CD14-positive monocyte (primary cell): ENCODE data around the gene GPRASP3. TPM values are rescaled to one million over a fixed set of nuclear protein-coding genes. Genes with fewer than 3 reads are reported as not detected.

Experiments used
- DNase-seq, 3 donors: peaks; one replicate each; pipeline ENCODE4 v3.0.0-alpha.2; 2011 to 2022
- H2AFZ ChIP-seq: 2 replicates; pipeline ENCODE4 v1.6.0; 2012; ENCODE audit warnings: mild to moderate bottlenecking, low read depth, low read length, inconsistent platforms; ENCODE audit not compliant: insufficient read depth, poor library complexity, severe bottlenecking
- H3K27ac ChIP-seq, 2 donors: 1 replicate in 1 of 2; 2 replicates in 1 of 2; pipeline ENCODE4 v1.5.1; 2012 to 2013; ENCODE audit warnings: low read length in 2 of 2, control low read depth in 1 of 2, inconsistent platforms in 1 of 2, low read depth in 1 of 2, mild to moderate bottlenecking in 1 of 2
- H3K27me3 ChIP-seq, 2 donors: one replicate each; pipeline versions ENCODE4 v1.6.0 to v1.6.1; 2011 to 2013; ENCODE audit warnings: low read length in 2 of 2; ENCODE audit not compliant: control insufficient read depth in 2 of 2, insufficient read depth in 2 of 2
- H3K36me3 ChIP-seq, 2 donors: replicated peaks in 1 of 2; 1 replicate in 1 of 2; 2 replicates in 1 of 2; pipeline versions ENCODE4 v1.5.1 to v1.6.1; 2012 to 2013; ENCODE audit warnings: low read length in 2 of 2, control low read depth in 1 of 2, inconsistent platforms in 1 of 2, mild to moderate bottlenecking in 1 of 2; ENCODE audit not compliant: insufficient read depth in 2 of 2, control insufficient read depth in 1 of 2
- H3K4me1 ChIP-seq, 2 donors: 1 replicate in 1 of 2; 2 replicates in 1 of 2; pipeline versions ENCODE4 v1.5.1 to v1.6.1; 2012 to 2013; ENCODE audit warnings: low read length in 2 of 2, control low read depth in 1 of 2, inconsistent platforms in 1 of 2, mild to moderate bottlenecking in 1 of 2, moderate library complexity in 1 of 2; ENCODE audit not compliant: insufficient read depth in 2 of 2, control insufficient read depth in 1 of 2
- H3K4me2 ChIP-seq: replicated peaks from 2 replicates; pipeline ENCODE3; 2012; ENCODE audit warnings: low read length, moderate library complexity, mild to moderate bottlenecking; ENCODE audit not compliant: poor library complexity, severe bottlenecking; ENCODE audit errors: extremely low read depth
- H3K4me3 ChIP-seq, 3 experiments: fragments of 200-600 bp in 1 of 3; sonication (generic) in 1 of 3; replicated peaks in 1 of 3; 1 replicate in 2 of 3; 2 replicates in 1 of 3; pipeline ENCODE4 v1.5.1; 2011 to 2013; ENCODE audit warnings: low read length in 3 of 3, mild to moderate bottlenecking in 3 of 3, control low read depth in 2 of 3, low read depth in 2 of 3, inconsistent platforms in 1 of 3, moderate library complexity in 1 of 3
- H3K79me2 ChIP-seq: 2 replicates; pipeline ENCODE4 v1.6.0; 2012; ENCODE audit warnings: mild to moderate bottlenecking, control low read depth, inconsistent platforms, low read length, moderate library complexity; ENCODE audit not compliant: insufficient read depth
- H3K9ac ChIP-seq: 2 replicates; pipeline ENCODE4 v1.6.0; 2017; ENCODE audit warnings: low read length, mild to moderate bottlenecking; ENCODE audit not compliant: insufficient read depth, poor library complexity, severe bottlenecking
- H3K9me3 ChIP-seq, 2 donors: replicated peaks in 1 of 2; 1 replicate in 1 of 2; 2 replicates in 1 of 2; pipeline versions ENCODE4 v1.5.1 to v1.6.1; 2012 to 2013; ENCODE audit warnings: low read length in 2 of 2, control low read depth in 1 of 2; ENCODE audit not compliant: control insufficient read depth in 1 of 2, insufficient read depth in 1 of 2
- H4K20me1 ChIP-seq: 2 replicates; pipeline ENCODE4 v1.6.0; 2012; ENCODE audit warnings: mild to moderate bottlenecking, low read length, control low read depth, moderate library complexity; ENCODE audit not compliant: insufficient read depth
- H3K27ac Mint-ChIP-seq, 7 donors: one replicate each; pipeline ENCODE4 v1.8.0; 2020; ENCODE audit warnings: mild to moderate bottlenecking in 7 of 7, mixed read lengths in 7 of 7, moderate library complexity in 6 of 7, inconsistent platforms in 2 of 7
- H3K27me3 Mint-ChIP-seq, 3 donors: one replicate each; pipeline ENCODE4 v1.8.0; 2021 to 2022; ENCODE audit warnings: low read depth in 3 of 3, mild to moderate bottlenecking in 3 of 3, mixed read lengths in 3 of 3, moderate library complexity in 3 of 3, inconsistent platforms in 1 of 3
- H3K36me3 Mint-ChIP-seq, 2 donors: one replicate each; pipeline ENCODE4 v1.8.0; 2020; ENCODE audit warnings: mixed read lengths in 2 of 2, inconsistent platforms in 1 of 2, mild to moderate bottlenecking in 1 of 2
- H3K4me1 Mint-ChIP-seq: one replicate; pipeline ENCODE4 v1.8.0; 2020; ENCODE audit warnings: mild to moderate bottlenecking, mixed read lengths
- H3K4me3 Mint-ChIP-seq, 2 donors: one replicate each; pipeline ENCODE4 v1.8.0; 2020; ENCODE audit warnings: mild to moderate bottlenecking in 2 of 2, mixed read lengths in 2 of 2, moderate library complexity in 1 of 2
- H3K9me3 Mint-ChIP-seq, 7 donors: one replicate each; pipeline ENCODE4 v1.8.0; 2020 to 2022; ENCODE audit warnings: mixed read lengths in 7 of 7, mild to moderate bottlenecking in 6 of 7, moderate library complexity in 6 of 7, inconsistent platforms in 2 of 7
- WGBS: methylation state at CpG from one replicate; pipeline ENCODE4 v1.1.5; 2013; ENCODE audit warnings: missing lambda C conversion rate; ENCODE audit not compliant: insufficient coverage; 5-methylcytosine and 5-hydroxymethylcytosine counted together
- intact Hi-C, 2 donors: fragments of 100-400 bp; cut with micrococcal nuclease; formaldehyde crosslinking; loops; one replicate each; pipeline versions ENCODE4 v1.15.0 to v1.15.1; 2023
- polyA plus RNA-seq, 3 donors: library from polyadenylated mRNA; depleted of rRNA in 1 of 3; unstranded in 2 of 3; stranded (reverse) in 1 of 3; fragments of 300-500 nt in 2 of 3; fragments of >200 nt in 1 of 3; fragmentation: Illumina TruSeq in 2 of 3; gene quantifications; 1 replicate in 2 of 3; 2 replicates in 1 of 3; pipeline ENCODE4 v1.2.3, GENCODE V29; 2012 to 2021
- TF ChIP-seq, protein P1 (sequence below): fragments of 200-600 bp; IDR thresholded peaks from one replicate; pipeline ENCODE4 v1.8.0; 2022; ENCODE audit warnings: antibody characterized with exemption, mild to moderate bottlenecking

Gene GPRASP3
- polyA plus RNA-seq, 3 donors, result 0.03 to 0.08 (median 0.04) TPM

DNA sequence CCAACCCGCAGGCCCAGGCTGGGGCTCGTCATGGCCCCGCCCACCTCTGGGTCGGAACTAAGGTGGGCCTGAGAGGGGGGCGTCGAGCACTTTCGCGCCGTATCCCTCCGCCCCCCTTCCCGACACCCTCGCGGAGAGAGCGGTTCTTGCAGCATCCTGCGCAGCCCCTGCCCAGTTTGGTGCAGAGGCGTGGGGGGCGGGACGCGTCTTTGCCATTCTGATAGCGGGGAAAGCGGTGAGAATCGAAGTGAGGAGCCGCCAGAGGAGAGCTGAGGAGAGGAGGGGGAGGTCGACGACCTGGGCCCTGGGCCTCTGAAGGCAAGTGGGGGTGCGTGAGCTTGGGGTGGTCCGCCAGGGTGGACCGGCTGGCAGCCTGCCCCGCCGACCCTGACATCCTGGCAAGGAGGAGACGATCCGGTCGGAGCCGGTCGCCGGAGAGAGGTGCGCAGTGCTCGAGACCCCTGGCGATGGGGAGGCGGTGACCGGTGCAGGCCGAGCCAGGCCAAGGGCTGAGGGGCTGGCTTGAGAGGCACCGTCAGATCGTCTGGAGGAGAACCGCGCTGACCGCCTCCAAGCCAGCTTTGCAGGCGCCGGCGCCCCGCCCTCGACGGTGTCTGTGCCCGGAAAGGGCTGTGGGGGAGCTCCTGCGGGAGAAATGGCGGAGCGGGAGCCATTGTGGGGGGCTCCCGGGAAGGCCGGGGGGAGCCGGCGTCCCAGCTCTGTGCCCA lies 25.5 kb downstream of the GPRASP3 start:
- Mint-ChIP-seq H3K27me3 (peaks cover 9 to 26% (median 20%) of the 10 kb centered on the region in 3 donors), H3K36me3 (no peaks in the 10 kb centered on the region), H3K4me3 (peak overlapping the region; percentile 76 to 86), H3K9me3 (peaks cover 0 to 4% (median 0%) of the 10 kb centered on the region in 7 donors), H3K27ac (no peak overlapping the region), H3K4me1 (peaks cover 3% of the 10 kb centered on the region)
- no peak for DNase-seq
- Histone ChIP-seq H3K4me1 (peaks cover 7 to 10% of the 10 kb centered on the region in 2 donors), H3K4me2 (peak overlapping the region; percentile 57), H3K27ac (no peak overlapping the region), H3K9me3 (no peaks in the 10 kb centered on the region), H2AFZ (peak overlapping the region; percentile 41), H3K79me2 (no peaks in the 10 kb centered on the region), H3K4me3 (peak overlapping the region; percentile 17 to 48 (median 30)), H4K20me1 (no peaks in the 10 kb centered on the region), H3K9ac (peak overlapping the region; percentile 32), H3K36me3 (no peaks in the 10 kb centered on the region), H3K27me3 (peaks cover 9 to 11% of the 10 kb centered on the region in 2 donors)
- TF ChIP-seq, protein P1, sequence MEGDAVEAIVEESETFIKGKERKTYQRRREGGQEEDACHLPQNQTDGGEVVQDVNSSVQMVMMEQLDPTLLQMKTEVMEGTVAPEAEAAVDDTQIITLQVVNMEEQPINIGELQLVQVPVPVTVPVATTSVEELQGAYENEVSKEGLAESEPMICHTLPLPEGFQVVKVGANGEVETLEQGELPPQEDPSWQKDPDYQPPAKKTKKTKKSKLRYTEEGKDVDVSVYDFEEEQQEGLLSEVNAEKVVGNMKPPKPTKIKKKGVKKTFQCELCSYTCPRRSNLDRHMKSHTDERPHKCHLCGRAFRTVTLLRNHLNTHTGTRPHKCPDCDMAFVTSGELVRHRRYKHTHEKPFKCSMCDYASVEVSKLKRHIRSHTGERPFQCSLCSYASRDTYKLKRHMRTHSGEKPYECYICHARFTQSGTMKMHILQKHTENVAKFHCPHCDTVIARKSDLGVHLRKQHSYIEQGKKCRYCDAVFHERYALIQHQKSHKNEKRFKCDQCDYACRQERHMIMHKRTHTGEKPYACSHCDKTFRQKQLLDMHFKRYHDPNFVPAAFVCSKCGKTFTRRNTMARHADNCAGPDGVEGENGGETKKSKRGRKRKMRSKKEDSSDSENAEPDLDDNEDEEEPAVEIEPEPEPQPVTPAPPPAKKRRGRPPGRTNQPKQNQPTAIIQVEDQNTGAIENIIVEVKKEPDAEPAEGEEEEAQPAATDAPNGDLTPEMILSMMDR, result no peak
- WGBS, result 1% methylated on average over 23 of the region's 61 CpGs
- intact Hi-C loops, result no loop called here

DNA sequence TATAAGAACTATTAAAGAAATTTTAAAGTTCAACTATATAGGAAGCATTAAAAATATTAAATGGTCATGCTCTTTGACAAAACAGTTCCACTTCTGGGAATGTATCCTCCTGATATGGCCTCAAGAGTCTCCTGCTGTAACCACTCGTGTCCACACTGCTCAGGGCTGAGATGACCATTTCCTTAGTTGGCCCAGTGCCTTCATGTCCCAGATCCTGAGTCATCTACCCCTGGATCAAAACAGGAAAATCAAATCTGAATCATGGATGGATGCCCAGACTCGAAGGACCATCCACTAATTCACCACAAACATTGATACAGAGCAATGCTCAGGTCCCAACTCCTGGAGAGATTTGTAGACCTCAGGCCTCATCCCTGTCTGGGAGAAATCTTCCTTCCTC lies 44.7 kb downstream of the GPRASP3 start:
- WGBS, result no CpG with 5 or more reads among the region's 2 CpGs

More for the DNA sequence above, 44.7 kb downstream of the GPRASP3 start:
- no peak overlapping the region for H3K27ac Mint-ChIP-seq
- Histone ChIP-seq H4K20me1 (no peaks in the 10 kb centered on the region), H2AFZ (no peak overlapping the region), H3K36me3 (no peaks in the 10 kb centered on the region), H3K4me1 (peaks cover 0 to 4% of the 10 kb centered on the region in 2 donors), H3K4me2 (no peak overlapping the region), H3K9me3 (no peaks in the 10 kb centered on the region), H3K4me3 (no peak overlapping the region), H3K9ac (no peak overlapping the region), H3K79me2 (no peaks in the 10 kb centered on the region), H3K27ac (no peak overlapping the region), H3K27me3 (peaks cover 0 to 2% of the 10 kb centered on the region in 2 donors)
- TF ChIP-seq, protein P1, result no peak
- DNase-seq, result no peak
- no peaks in the 10 kb centered on the region for H3K36me3 Mint-ChIP-seq
- peaks cover 0 to 4% (median 1%) of the 10 kb centered on the region in 3 donors for H3K27me3 Mint-ChIP-seq
- H3K9me3 Mint-ChIP-seq, result no peaks in the 10 kb centered on the region
- no peak overlapping the region for H3K4me3 Mint-ChIP-seq
- peaks cover 7% of the 10 kb centered on the region for H3K4me1 Mint-ChIP-seq
- intact Hi-C loops, result no loop called here
